Uterus (tissue), 4 donors: Measurements from ENCODE around the gene MGAT4B. TPM values are rescaled to one million over a fixed set of nuclear protein-coding genes. Genes with fewer than 3 reads are reported as not detected.

Source experiments
- DNase-seq, 2 donors: peaks; one replicate each; pipeline ENCODE4 v3.0.0-alpha.2; 2019 to 2020
- H3K27ac ChIP-seq, 2 donors: fragments of 200-600 bp; sonication (generic); 1 replicate in 1 of 2; 2 replicates in 1 of 2; pipeline ENCODE4 v1.5.1; 2016 to 2018
- H3K27me3 ChIP-seq, 2 donors: fragments of 200-600 bp; sonication (generic); one replicate each; pipeline ENCODE4 v1.5.1; 2018 to 2019; ENCODE audit warnings: control low read depth in 1 of 2
- H3K36me3 ChIP-seq, 2 donors: fragments of 200-600 bp; sonication (generic); one replicate each; pipeline ENCODE4 v1.5.1; 2019; ENCODE audit warnings: control low read depth in 1 of 2
- H3K4me1 ChIP-seq, 2 donors: fragments of 200-600 bp; sonication (generic); one replicate each; pipeline ENCODE4 v1.5.1; 2018 to 2019; ENCODE audit warnings: control low read depth in 1 of 2
- H3K4me3 ChIP-seq, 2 donors: fragments of 200-600 bp; sonication (generic); 1 replicate in 1 of 2; 2 replicates in 1 of 2; pipeline ENCODE4 v1.5.1; 2018 to 2019; ENCODE audit warnings: mild to moderate bottlenecking in 1 of 2
- H3K9me3 ChIP-seq, 2 donors: fragments of 200-600 bp; sonication (generic); one replicate each; pipeline ENCODE4 v1.5.1; 2019; ENCODE audit warnings: control low read depth in 1 of 2
- CTCF ChIP-seq, 4 experiments: fragments of 200-600 bp in 2 of 4; fragments of 450-650 bp in 2 of 4; sonication (generic) in 2 of 4; IDR thresholded peaks; one replicate each; pipeline ENCODE4 v1.5.1; 2016 to 2019; ENCODE audit warnings: antibody characterized with exemption in 4 of 4, mild to moderate bottlenecking in 2 of 4, moderate library complexity in 1 of 4
- POLR2A ChIP-seq, 2 donors: fragments of 450-650 bp; IDR thresholded peaks; one replicate each; pipeline ENCODE4 v1.6.1; 2016; ENCODE audit warnings: antibody characterized with exemption in 2 of 2, mild to moderate bottlenecking in 1 of 2, moderate library complexity in 1 of 2
- intact Hi-C: fragments of 100-400 bp; cut with DNase I; formaldehyde crosslinking; loops from one replicate; pipeline ENCODE4 v1.15.1; 2023; ENCODE audit warnings: low total_unique reads
- total RNA-seq, 4 donors: library from RNA; depleted of rRNA in 3 of 4; stranded (reverse); fragments of >200 nt in 3 of 4; gene quantifications; one replicate each; pipeline versions ENCODE4 v1.1.0 to v1.2.4, GENCODE V29; 2014 to 2023
- donor health status: DM: yes; HTN: yes; CAD: no.

Gene MGAT4B
- total RNA-seq: 10 to 100 TPM; 31.8 to 87.4 (median 66.4) TPM

- Histone ChIP-seq H3K27me3 (no peaks in the 10 kb centered on the region), H3K36me3 (no peaks in the 10 kb centered on the region), H3K4me1 (peaks cover 0 to 6% of the 10 kb centered on the region in 2 donors), H3K9me3 (no peaks in the 10 kb centered on the region), H3K27ac (peak within 1 kb of the TSS; percentile 94), H3K4me3 (peak within 1 kb of the TSS; percentile 67 to 69)
- TF ChIP-seq POLR2A (IDR thresholded peaks at IDR 0.05) (peak in 1 of 2 donors; percentile 71), CTCF (IDR thresholded peaks at IDR 0.05) (peak in 2 of 4 experiments; percentile 2 to 27)
- DNase-seq: peak; percentile 58 to 76
- intact Hi-C loops: no loop called here
Measured at GRCh38 chr5:179806250-179807048, at the start of gene MGAT4B. MGAT4B (minus strand) TSS chr5:179806866; CDS start chr5:179806583, 283 bp downstream.

GRCh38 chr5:179854356-179854755, 47.7 kb upstream of the MGAT4B start:
- intact Hi-C loops: no loop called here
- DNase-seq: no peak

GRCh38 chr5:179852993-179853547, 46.4 kb upstream of the MGAT4B start:
- no peaks in the 10 kb centered on the region for H3K36me3 ChIP-seq
- intact Hi-C loops: no loop called here
- no peaks in the 10 kb centered on the region for H3K27me3 ChIP-seq
- no peaks in the 10 kb centered on the region for H3K4me1 ChIP-seq
- H3K4me3 ChIP-seq: no peak overlapping the region
- no peak for TF ChIP-seq POLR2A (IDR thresholded peaks at IDR 0.05)
- no peak for TF ChIP-seq CTCF (IDR thresholded peaks at IDR 0.05)
- DNase-seq: no peak
- H3K9me3 ChIP-seq: no peaks in the 10 kb centered on the region
- H3K27ac ChIP-seq: no peak overlapping the region

More at GRCh38 chr5:179854356-179854755, 47.7 kb upstream of the MGAT4B start:
- Histone ChIP-seq H3K36me3 (no peaks in the 10 kb centered on the region), H3K27ac (no peak overlapping the region), H3K4me1 (no peaks in the 10 kb centered on the region), H3K9me3 (no peaks in the 10 kb centered on the region), H3K4me3 (no peak overlapping the region), H3K27me3 (no peaks in the 10 kb centered on the region)
- TF ChIP-seq CTCF (IDR thresholded peaks at IDR 0.05): no peak
- TF ChIP-seq POLR2A (IDR thresholded peaks at IDR 0.05): no peak

- intact Hi-C loops: no loop called here
- Histone ChIP-seq H3K4me1 (no peaks in the 10 kb centered on the region), H3K9me3 (peaks cover 0 to 5% of the 10 kb centered on the region in 2 donors), H3K27ac (no peak overlapping the region), H3K27me3 (no peaks in the 10 kb centered on the region), H3K36me3 (no peaks in the 10 kb centered on the region), H3K4me3 (no peak overlapping the region)
- no peak for DNase-seq
- TF ChIP-seq POLR2A (IDR thresholded peaks at IDR 0.05): no peak
- no peak for TF ChIP-seq CTCF (IDR thresholded peaks at IDR 0.05)
Measured at GRCh38 chr5:179841621-179842020, 35.0 kb upstream of the MGAT4B start.

GRCh38 chr5:179840766-179841165, 34.1 kb upstream of the MGAT4B start:
- no peaks in the 10 kb centered on the region for H3K4me1 ChIP-seq
- H3K4me3 ChIP-seq: no peak overlapping the region
- peaks cover 0 to 5% of the 10 kb centered on the region in 2 donors for H3K9me3 ChIP-seq
- intact Hi-C loops: no loop called here
- DNase-seq: no peak
- H3K27ac ChIP-seq: no peak overlapping the region
- H3K36me3 ChIP-seq: no peaks in the 10 kb centered on the region
- H3K27me3 ChIP-seq: no peaks in the 10 kb centered on the region
- TF ChIP-seq POLR2A (IDR thresholded peaks at IDR 0.05) (no peak), CTCF (IDR thresholded peaks at IDR 0.05) (no peak)
